Activated CD4-positive, alpha-beta T cell treated with anti-CD3 and anti-CD28 coated beads for 1 hour (primary cell): ENCODE measurements around the gene MRPL34.

Experiments
- DNase-seq: peaks from one replicate; pipeline ENCODE4 v3.0.0-alpha.2; 2020

Gene MRPL34

GRCh38 chr19:17347361-17347760 is 41.7 kb downstream of the MRPL34 start:
- no peak for DNase-seq

DNA sequence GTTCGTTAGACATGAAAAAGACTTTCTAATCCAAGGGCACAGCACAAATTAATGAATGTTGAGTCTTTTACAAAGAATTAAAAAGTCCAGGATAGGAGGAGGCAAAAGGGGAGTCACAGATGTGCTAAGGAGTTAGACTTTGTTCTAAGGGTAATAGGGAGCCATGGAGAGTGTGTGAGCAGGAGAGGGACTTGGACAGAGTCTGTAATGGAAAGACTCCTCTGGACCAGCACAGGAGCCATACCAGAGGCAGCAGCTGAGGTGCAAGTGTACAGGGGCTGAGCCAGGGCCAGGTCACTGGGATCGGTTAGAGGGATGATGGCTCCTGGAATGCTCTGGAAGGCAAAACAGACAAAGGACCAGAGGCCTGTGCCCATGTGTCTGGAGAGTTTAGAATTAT is 42.2 kb downstream of the MRPL34 start:
- DNase-seq, result no peak

DNA sequence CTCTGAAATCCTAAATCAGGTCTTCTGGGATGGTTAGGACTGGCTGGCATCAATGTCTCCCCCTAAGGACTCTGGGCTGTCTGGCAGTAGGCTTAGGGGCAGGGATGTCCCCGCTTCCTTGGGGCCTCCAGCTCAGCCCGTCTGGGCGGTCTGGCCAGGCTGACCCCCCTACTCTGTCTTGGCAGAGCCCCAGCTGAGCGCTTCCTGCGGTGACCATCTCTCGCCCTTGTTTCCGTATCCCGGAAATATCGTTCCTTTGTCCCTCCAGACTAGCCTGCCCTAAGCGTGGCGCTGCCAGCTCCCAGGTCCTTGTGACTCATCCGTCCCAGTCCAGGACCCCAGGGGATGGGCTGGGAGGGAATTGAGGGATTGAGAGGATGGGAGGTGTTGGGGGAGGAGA is 43.0 kb downstream of the MRPL34 start:
- DNase-seq, result no peak

GRCh38 chr19:17351815-17352435 is 46.3 kb downstream of the MRPL34 start:
- DNase-seq, result no peak

- no peak for DNase-seq
Measured at GRCh38 chr19:17352608-17353280, 47.1 kb downstream of the MRPL34 start.

GRCh38 chr19:17353386-17353785 is 47.7 kb downstream of the MRPL34 start:
- no peak for DNase-seq
